SK-N-SH treated with all-trans-retinoic acid at 6 μM for 48 hours (cell line): Measurements from ENCODE around the gene GPC6.

ENCODE experiments used
- PATZ1 ChIP-seq: fragments of 250-450 bp; sonication (Bioruptor Pico); IDR thresholded peaks from 2 replicates; pipeline ENCODE4 v1.8.0; 2020; ENCODE audit warnings: mild to moderate bottlenecking, moderate library complexity, borderline replicate concordance
- RARB ChIP-seq: fragments of 250-450 bp; sonication (Bioruptor Pico); IDR thresholded peaks from 2 replicates; pipeline ENCODE4 v1.8.0; 2021; ENCODE audit warnings: mild to moderate bottlenecking, moderate library complexity
- TOX ChIP-seq: fragments of 250-450 bp; sonication (Bioruptor Pico); IDR thresholded peaks from 2 replicates; pipeline ENCODE4 v1.8.0; 2021; ENCODE audit warnings: mild to moderate bottlenecking, moderate library complexity, borderline replicate concordance
- TSHZ2 ChIP-seq: fragments of 250-450 bp; sonication (Bioruptor Pico); IDR thresholded peaks from 2 replicates; pipeline ENCODE4 v1.5.0; 2020; ENCODE audit warnings: mild to moderate bottlenecking, moderate library complexity
- ZFP3 ChIP-seq: fragments of 250-450 bp; sonication (Bioruptor Pico); IDR thresholded peaks from 2 replicates; pipeline ENCODE4 v1.5.0; 2020; ENCODE audit warnings: mild to moderate bottlenecking, moderate library complexity
- ZFP30 ChIP-seq: fragments of 450-650 bp; formaldehyde crosslinking; IDR thresholded peaks from 2 replicates; pipeline ENCODE4 v1.5.0; 2022; ENCODE audit warnings: mild to moderate bottlenecking, moderate library complexity
- ZNF8 ChIP-seq: fragments of 450-650 bp; formaldehyde crosslinking; IDR thresholded peaks from 2 replicates; pipeline ENCODE4 v1.5.0; 2020; ENCODE audit warnings: mild to moderate bottlenecking, moderate library complexity

DNA sequence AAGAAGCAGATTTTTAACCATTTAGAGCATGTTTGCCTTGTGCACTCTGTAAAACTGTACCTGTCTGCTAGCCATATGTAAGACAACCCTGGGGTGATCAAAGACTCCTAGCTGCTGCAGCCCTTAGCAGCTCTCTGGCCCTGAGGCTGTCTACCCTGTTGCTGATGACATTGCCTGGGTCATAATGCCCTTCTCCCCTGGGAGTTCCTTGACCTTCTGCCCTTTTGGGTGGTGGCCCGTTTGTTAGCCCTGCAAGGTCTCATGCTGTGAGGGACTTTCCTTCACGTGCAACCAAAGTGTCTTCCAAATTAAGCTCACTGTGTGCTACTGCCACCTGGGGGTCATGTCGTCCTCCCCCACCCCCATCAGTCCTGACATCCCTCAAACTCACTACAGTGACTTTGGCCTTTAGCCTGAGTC is 7.4 kb downstream of the GPC6 start:
- no peak for TF ChIP-seq ZNF8 (CRISPR knock-in tag)
- TF ChIP-seq TOX (CRISPR knock-in tag), result no peak
- TF ChIP-seq ZFP30 (CRISPR knock-in tag), result no peak
- no peak for TF ChIP-seq PATZ1 (CRISPR knock-in tag)
- TF ChIP-seq TSHZ2, result no peak
- TF ChIP-seq RARB (CRISPR knock-in tag), result no peak
- no peak for TF ChIP-seq ZFP3
